ENCODE results near the gene THADA.

DNA sequence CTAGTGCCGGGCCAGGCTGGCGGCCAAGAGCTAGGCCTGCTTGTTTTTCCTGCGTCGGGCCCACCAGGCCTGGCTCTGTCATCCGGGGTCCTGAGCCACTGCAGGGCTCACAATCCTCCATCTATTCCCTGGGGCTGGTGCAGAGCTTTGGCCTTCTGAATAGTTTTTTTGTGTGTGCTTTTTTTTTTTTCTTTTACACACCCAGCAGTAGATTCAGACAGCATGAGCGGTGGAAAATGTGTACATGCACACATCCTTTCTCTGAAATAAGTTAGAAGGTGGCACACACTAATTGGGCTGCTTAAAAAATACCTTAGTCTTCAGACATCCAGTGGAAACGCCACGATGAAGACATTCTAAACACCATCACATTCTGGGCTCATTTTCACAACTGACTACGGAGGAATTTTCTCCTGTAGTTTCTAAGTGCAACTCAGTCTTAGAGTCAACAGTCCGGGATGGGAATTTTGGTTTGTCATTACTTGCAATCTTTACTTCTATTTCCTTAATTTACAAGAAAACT, 375.5 kb downstream of the THADA start:
- TF ChIP-seq POLR2A (IDR thresholded peaks at IDR 0.05), result no peak
- TF ChIP-seq, protein P1, sequence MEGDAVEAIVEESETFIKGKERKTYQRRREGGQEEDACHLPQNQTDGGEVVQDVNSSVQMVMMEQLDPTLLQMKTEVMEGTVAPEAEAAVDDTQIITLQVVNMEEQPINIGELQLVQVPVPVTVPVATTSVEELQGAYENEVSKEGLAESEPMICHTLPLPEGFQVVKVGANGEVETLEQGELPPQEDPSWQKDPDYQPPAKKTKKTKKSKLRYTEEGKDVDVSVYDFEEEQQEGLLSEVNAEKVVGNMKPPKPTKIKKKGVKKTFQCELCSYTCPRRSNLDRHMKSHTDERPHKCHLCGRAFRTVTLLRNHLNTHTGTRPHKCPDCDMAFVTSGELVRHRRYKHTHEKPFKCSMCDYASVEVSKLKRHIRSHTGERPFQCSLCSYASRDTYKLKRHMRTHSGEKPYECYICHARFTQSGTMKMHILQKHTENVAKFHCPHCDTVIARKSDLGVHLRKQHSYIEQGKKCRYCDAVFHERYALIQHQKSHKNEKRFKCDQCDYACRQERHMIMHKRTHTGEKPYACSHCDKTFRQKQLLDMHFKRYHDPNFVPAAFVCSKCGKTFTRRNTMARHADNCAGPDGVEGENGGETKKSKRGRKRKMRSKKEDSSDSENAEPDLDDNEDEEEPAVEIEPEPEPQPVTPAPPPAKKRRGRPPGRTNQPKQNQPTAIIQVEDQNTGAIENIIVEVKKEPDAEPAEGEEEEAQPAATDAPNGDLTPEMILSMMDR (IDR thresholded peaks at IDR 0.05), result no peak

All from thyroid gland (tissue), 4 donors.